Retinal pigment epithelial cell (primary cell): ENCODE data around the gene PLBD1.

Experiments used
- DNase-seq: peaks from one replicate; pipeline ENCODE4 v3.0.0-alpha.2; 2010; ENCODE audit warnings: low read depth
- H3K4me3 ChIP-seq: 2 replicates; pipeline ENCODE4 v1.5.1; 2011; ENCODE audit warnings: mild to moderate bottlenecking, low read length, control low read depth, moderate library complexity
- TF ChIP-seq, protein P1 (sequence below): conservative IDR thresholded peaks from 2 replicates; pipeline ENCODE4 v1.5.1; 2011; ENCODE audit warnings: low read depth, low read length, control low read depth, inconsistent platforms

Gene PLBD1, protein sequence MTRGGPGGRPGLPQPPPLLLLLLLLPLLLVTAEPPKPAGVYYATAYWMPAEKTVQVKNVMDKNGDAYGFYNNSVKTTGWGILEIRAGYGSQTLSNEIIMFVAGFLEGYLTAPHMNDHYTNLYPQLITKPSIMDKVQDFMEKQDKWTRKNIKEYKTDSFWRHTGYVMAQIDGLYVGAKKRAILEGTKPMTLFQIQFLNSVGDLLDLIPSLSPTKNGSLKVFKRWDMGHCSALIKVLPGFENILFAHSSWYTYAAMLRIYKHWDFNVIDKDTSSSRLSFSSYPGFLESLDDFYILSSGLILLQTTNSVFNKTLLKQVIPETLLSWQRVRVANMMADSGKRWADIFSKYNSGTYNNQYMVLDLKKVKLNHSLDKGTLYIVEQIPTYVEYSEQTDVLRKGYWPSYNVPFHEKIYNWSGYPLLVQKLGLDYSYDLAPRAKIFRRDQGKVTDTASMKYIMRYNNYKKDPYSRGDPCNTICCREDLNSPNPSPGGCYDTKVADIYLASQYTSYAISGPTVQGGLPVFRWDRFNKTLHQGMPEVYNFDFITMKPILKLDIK

DNA sequence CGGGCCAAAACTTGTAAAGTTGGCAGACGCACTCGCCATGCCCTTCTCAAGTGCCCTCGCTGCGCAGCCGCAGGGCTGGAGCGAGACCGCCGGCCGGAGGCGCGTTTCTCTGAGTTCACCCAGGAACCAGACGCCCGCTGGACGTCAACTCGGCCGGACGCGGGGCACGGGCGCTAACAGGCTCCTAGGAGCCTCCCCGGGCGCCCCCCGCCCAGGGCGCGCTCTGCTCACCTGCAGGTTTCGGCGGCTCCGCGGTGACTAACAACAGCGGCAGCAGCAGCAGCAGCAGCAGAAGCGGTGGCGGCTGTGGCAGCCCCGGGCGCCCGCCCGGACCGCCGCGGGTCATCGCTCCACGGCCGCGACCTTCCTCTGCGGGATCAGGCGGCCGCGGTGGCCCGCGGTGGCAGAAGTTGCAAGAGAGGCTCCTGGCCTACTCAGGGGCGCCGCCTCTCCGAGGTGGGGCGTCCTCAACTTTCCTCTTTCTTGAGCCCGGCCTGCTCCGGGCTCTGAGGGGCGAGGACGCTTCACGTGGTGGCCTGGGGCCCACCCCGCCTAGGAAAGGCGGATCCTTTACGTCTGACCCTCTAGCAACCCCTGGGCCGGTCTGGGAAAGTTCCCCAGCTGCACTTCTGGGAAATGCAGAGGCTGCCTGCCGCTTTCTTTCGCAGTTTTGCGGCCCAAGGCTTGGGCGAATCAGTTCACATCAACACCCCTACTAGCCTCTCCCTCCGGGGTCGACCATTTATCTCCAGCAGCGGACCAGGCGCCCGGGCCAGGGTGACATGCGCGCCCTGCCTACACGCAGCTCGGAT, at the start of gene PLBD1:
Gene PLBD1 (minus strand): TSS at position 533 of the 812 bp plus-strand sequence. CDS start 187 bp downstream, at position 346.
- TF ChIP-seq, protein P1, sequence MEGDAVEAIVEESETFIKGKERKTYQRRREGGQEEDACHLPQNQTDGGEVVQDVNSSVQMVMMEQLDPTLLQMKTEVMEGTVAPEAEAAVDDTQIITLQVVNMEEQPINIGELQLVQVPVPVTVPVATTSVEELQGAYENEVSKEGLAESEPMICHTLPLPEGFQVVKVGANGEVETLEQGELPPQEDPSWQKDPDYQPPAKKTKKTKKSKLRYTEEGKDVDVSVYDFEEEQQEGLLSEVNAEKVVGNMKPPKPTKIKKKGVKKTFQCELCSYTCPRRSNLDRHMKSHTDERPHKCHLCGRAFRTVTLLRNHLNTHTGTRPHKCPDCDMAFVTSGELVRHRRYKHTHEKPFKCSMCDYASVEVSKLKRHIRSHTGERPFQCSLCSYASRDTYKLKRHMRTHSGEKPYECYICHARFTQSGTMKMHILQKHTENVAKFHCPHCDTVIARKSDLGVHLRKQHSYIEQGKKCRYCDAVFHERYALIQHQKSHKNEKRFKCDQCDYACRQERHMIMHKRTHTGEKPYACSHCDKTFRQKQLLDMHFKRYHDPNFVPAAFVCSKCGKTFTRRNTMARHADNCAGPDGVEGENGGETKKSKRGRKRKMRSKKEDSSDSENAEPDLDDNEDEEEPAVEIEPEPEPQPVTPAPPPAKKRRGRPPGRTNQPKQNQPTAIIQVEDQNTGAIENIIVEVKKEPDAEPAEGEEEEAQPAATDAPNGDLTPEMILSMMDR = no peak
- no peak for DNase-seq
- H3K4me3 ChIP-seq = peak within 1 kb of the TSS; percentile 53

DNA sequence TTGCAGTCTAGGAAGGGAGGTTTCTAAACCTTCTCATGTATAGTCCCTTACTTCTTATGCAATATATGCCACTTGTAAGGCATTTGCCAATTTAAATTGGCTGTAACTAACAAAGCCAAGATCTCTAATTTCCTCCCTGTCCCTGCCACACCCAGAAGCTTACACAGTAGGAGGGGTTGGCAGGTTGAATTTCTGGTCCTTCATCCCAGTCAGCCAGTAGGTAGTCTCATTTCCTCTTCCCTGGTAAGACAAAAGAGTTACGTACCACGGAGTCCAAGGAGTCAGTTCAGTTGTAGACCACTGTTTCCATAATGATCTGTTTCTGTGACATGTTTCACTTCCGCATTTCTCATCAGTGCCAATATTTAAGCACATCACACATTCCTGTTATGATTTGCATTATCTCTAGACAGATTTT, 47.0 kb upstream of the PLBD1 start:
- no peak overlapping the region for H3K4me3 ChIP-seq
- TF ChIP-seq, protein P1 = no peak
- no peak for DNase-seq

DNA sequence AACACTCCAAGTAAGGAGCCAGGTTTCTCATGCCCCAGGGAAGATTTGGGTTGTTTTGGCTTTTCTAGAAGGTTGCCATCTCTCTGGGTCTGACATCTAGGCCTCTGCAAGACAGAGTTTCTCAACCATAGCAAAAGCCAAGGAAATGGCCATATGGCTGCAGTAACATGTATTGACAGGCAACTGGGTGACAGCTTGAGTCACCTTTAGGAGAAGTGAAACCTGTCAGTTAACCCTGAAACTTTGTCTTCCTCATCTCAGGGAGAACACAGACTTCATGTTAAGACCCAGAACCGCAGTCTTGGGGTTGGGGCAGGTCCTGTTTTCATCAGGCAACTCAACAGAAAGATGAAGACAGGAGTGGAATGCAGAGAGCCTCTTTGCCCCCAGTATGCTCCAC, 46.0 kb upstream of the PLBD1 start:
- H3K4me3 ChIP-seq = no peak overlapping the region
- TF ChIP-seq, protein P1 = no peak
- DNase-seq = no peak

DNA sequence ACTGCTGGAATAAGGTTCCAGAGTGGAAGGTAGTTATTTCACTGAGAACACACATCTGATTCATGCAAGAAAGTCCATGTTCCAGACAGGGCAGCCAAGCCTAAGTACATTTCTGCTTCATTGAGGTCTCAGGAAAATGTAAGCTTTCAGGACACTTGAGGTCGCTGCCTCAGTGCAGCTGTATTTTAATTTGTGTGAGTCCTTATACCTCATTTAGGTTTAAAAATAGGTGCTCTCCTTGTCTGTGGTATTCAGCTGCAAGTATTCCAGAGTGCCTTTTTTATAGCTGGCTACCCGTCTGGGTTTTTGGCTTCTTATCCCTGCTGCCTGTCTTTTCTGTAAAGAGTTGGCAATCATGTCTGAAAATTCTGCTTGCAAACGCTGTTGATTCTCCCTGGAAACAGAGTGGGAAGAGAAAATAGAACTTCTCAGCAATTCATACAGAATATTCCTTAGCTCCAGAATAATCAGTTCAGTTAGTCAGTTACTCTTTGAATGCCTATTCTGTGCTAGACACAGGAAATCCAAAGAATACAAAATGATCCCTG, 45.3 kb upstream of the PLBD1 start:
- DNase-seq = no peak
- TF ChIP-seq, protein P1 = no peak
- no peak overlapping the region for H3K4me3 ChIP-seq

DNA sequence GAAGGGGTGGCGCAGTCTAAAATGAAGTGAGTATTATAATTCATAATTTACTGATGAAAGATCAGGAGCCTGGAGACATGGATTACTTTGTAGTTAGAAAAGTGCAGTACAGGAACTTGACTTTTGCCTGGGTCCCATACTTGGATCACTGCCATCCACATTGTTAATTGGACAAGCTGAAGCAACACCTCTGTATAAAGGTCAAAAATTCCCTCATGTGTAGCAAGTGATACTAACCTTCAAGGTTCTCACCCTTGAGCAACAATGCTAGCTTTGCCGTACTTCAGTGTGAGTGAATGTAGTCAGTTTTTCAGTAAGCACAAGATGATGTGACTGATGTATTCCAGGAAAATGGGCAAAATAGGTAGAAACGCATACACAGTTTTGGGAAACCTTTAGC, 44.6 kb upstream of the PLBD1 start:
- TF ChIP-seq, protein P1 = no peak
- no peak for DNase-seq

DNA sequence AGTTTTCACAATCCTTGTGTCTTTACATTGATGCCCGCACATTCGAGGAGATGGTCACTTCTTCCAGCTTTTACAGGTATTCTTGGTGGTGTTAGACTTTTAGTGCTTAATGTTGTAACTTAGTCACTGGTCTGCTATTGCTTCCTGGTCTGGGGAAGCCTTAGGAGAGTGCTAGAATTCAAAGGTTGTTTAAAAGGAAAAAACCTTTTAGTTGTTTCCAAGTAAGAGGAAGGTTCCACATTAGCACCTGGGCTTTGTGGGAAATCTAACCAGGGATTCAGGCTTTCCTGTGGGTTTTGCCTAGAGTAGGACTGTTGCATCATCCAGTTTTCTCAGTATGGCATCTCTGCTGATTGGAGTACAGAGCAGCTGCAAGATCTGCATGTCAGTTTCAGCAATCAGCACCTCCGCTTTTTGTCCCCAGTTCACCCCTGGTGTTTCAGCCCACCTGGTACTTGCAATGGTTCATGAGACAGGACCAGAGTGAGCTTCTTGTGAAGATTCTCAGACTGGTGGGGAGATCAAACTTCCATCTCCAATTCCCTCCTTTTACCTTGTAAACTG, 44.0 kb upstream of the PLBD1 start:
- DNase-seq = no peak
- TF ChIP-seq, protein P1 = no peak
- no peak overlapping the region for H3K4me3 ChIP-seq

More for the DNA sequence above, 44.6 kb upstream of the PLBD1 start:
- no peak overlapping the region for H3K4me3 ChIP-seq
